B cell (primary cell): Measurements from ENCODE around the gene ACTR2. TPM values are rescaled to one million over a fixed set of nuclear protein-coding genes. Genes with fewer than 3 reads are reported as not detected.

ENCODE experiments used
- ATAC-seq: fragments of 200-7000 bp; cut with Tn5 transposase; one replicate; pipeline ENCODE4 v1.10.0; 2021; ENCODE audit warnings: low read depth, mild to moderate bottlenecking, moderate number of reproducible peaks, moderate library complexity
- CTCF ChIA-PET: fragments of 350-600 bp; sonication (Branson Sonifier 250); formaldehyde crosslinking; loops from one replicate; lab custom pipeline; 2021; ENCODE audit warnings: antibody characterized with exemption, inconsistent platforms; lab: Charles Lee
- POLR2A ChIA-PET: fragments of 350-600 bp; sonication (Branson Sonifier 250); formaldehyde crosslinking; loops from one replicate; lab custom pipeline; 2021; ENCODE audit warnings: antibody characterized with exemption; lab: Charles Lee
- DNase-seq: peaks from one replicate; pipeline ENCODE4 v3.0.0; 2013
- H2AFZ ChIP-seq: 2 replicates; pipeline ENCODE4 v1.6.1; 2012; ENCODE audit warnings: mild to moderate bottlenecking, low read depth, low read length; ENCODE audit not compliant: insufficient read depth, poor library complexity, severe bottlenecking
- H3K27ac ChIP-seq, 2 donors: 1 replicate in 1 of 2; 2 replicates in 1 of 2; pipeline ENCODE4 v1.5.1; 2012 to 2013; ENCODE audit warnings: low read length in 2 of 2, mild to moderate bottlenecking in 2 of 2, moderate library complexity in 1 of 2
- H3K27me3 ChIP-seq, 4 experiments: fragments of 200-600 bp in 1 of 4; sonication (generic) in 1 of 4; replicated peaks in 1 of 4; 1 replicate in 2 of 4; 2 replicates in 2 of 4; pipeline versions ENCODE4 v1.6.1 to v1.7.0; 2013 to 2016; ENCODE audit warnings: low read length in 3 of 4, mild to moderate bottlenecking in 2 of 4, mixed read lengths in 1 of 4, moderate library complexity in 1 of 4; ENCODE audit not compliant: insufficient read depth in 4 of 4, control insufficient read depth in 3 of 4; ENCODE audit errors: control extremely low read depth in 1 of 4
- H3K36me3 ChIP-seq, 2 experiments: replicated peaks in 1 of 2; 1 replicate in 1 of 2; 2 replicates in 1 of 2; pipeline versions ENCODE4 v1.6.1 to v1.7.1; 2013; ENCODE audit warnings: low read length in 1 of 2; ENCODE audit not compliant: insufficient read depth in 2 of 2, control insufficient read depth in 1 of 2; ENCODE audit errors: control extremely low read depth in 1 of 2, extremely low read depth in 1 of 2
- H3K4me1 ChIP-seq, 2 donors: fragments of 200-600 bp in 1 of 2; sonication (generic) in 1 of 2; 1 replicate in 1 of 2; 2 replicates in 1 of 2; pipeline versions ENCODE4 v1.5.1 to v1.6.1; 2013 to 2017; ENCODE audit warnings: low read length in 2 of 2; ENCODE audit not compliant: control insufficient read depth in 2 of 2, insufficient read depth in 2 of 2
- H3K4me2 ChIP-seq: replicated peaks from 2 replicates; pipeline ENCODE3; 2012; ENCODE audit warnings: mild to moderate bottlenecking, low read depth, low read length; ENCODE audit not compliant: poor library complexity, severe bottlenecking
- H3K4me3 ChIP-seq, 5 experiments: fragments of 200-600 bp in 1 of 5; sonication (generic) in 1 of 5; 1 replicate in 3 of 5; 2 replicates in 2 of 5; pipeline versions ENCODE4 v1.5.1 to v1.7.0; 2011 to 2016; ENCODE audit warnings: low read length in 4 of 5, mild to moderate bottlenecking in 4 of 5, low read depth in 2 of 5, control low read depth in 1 of 5, moderate library complexity in 1 of 5; ENCODE audit not compliant: insufficient read depth in 1 of 5; ENCODE audit errors: control extremely low read depth in 1 of 5, extremely low read depth in 1 of 5
- H3K79me2 ChIP-seq: fragments of 200-600 bp; sonication (generic); one replicate; pipeline ENCODE4 v1.6.0; 2016; ENCODE audit warnings: low read length; ENCODE audit not compliant: control insufficient read depth, insufficient read depth
- H3K9ac ChIP-seq: fragments of 200-600 bp; sonication (generic); 2 replicates; pipeline ENCODE4 v1.6.1; 2017; ENCODE audit warnings: mild to moderate bottlenecking, low read length, moderate library complexity
- H3K9me3 ChIP-seq, 3 donors: one replicate each; pipeline versions ENCODE4 v1.6.1 to v1.7.1; 2013; ENCODE audit warnings: low read length in 2 of 3; ENCODE audit not compliant: control insufficient read depth in 2 of 3, insufficient read depth in 1 of 3; ENCODE audit errors: control extremely low read depth in 1 of 3
- H4K20me1 ChIP-seq: 2 replicates; pipeline ENCODE4 v1.6.0; 2012; ENCODE audit warnings: mild to moderate bottlenecking, low read length; ENCODE audit not compliant: insufficient read depth, control insufficient read depth, poor library complexity, severe bottlenecking
- H3K27ac Mint-ChIP-seq: one replicate; pipeline ENCODE4 v1.8.0; 2021; ENCODE audit warnings: mixed read lengths
- H3K27me3 Mint-ChIP-seq: one replicate; pipeline ENCODE4 v1.8.0; 2021; ENCODE audit warnings: mixed read lengths
- H3K4me1 Mint-ChIP-seq: one replicate; pipeline ENCODE4 v1.8.0; 2021; ENCODE audit warnings: mixed read lengths
- H3K4me3 Mint-ChIP-seq: one replicate; pipeline ENCODE4 v1.8.0; 2021; ENCODE audit warnings: mixed read lengths
- H3K9me3 Mint-ChIP-seq: one replicate; pipeline ENCODE4 v1.8.0; 2022; ENCODE audit warnings: mixed read lengths; ENCODE audit not compliant: insufficient read depth
- EZH2 ChIP-seq: IDR thresholded peaks from 2 replicates; pipeline ENCODE4 v1.6.1; 2012; ENCODE audit warnings: borderline replicate concordance, low read depth, mild to moderate bottlenecking, moderate library complexity, low read length; ENCODE audit not compliant: insufficient read depth, poor library complexity, severe bottlenecking
- WGBS: methylation state at CpG from one replicate; pipeline ENCODE4 v1.1.5; 2013; ENCODE audit warnings: missing lambda C conversion rate; ENCODE audit not compliant: insufficient coverage; 5-methylcytosine and 5-hydroxymethylcytosine counted together
- intact Hi-C: fragments of 100-400 bp; cut with micrococcal nuclease; formaldehyde crosslinking; loops from one replicate; pipeline ENCODE4 v1.10.0; 2022
- polyA plus RNA-seq: library from polyadenylated mRNA; depleted of rRNA; stranded (reverse); fragments of >200 nt; gene quantifications from 2 replicates; pipeline ENCODE4 v1.2.3, GENCODE V29; 2012
- total RNA-seq, 2 donors: library from RNA; stranded (reverse); fragments of 120-200 nt in 1 of 2; gene quantifications; 1 replicate in 1 of 2; 2 replicates in 1 of 2; pipeline versions ENCODE4 v1.2.3 to v1.2.4, GENCODE V29; 2013 to 2022
- TF ChIP-seq, protein P1 (sequence below): fragments of 200-600 bp; IDR thresholded peaks from one replicate; pipeline ENCODE4 v1.8.0; 2022; ENCODE audit warnings: antibody characterized with exemption, mild to moderate bottlenecking

Gene ACTR2
- total and polyA plus RNA-seq, 2 donors (not counting 1 experiment from before 2014, with no cell fraction given) = 41.8 to 284 TPM

- CTCF ChIA-PET = interaction anchor here (0.8 to 2.5 kb wide), 3 partner anchors 10 to 89 kb away, joined by 3 to 9 read pairs (median 5); no protein-coding TSS in a partner anchor
- H3K27me3 Mint-ChIP-seq = no peaks in the 10 kb centered on the region
- Histone ChIP-seq H3K79me2 (no peaks in the 10 kb centered on the region), H4K20me1 (no peaks in the 10 kb centered on the region), H3K27ac (no peak overlapping the region), H3K36me3 (peaks cover 1 to 28% of the 10 kb centered on the region in 2 experiments), H3K4me3 (no peak overlapping the region), H3K27me3 (no peaks in the 10 kb centered on the region), H3K4me1 (peaks cover 6 to 10% of the 10 kb centered on the region in 2 donors), H3K9ac (no peak overlapping the region), H2AFZ (no peak overlapping the region), H3K9me3 (no peaks in the 10 kb centered on the region), H3K4me2 (no peak overlapping the region)
- no peak for DNase-seq
- peaks cover 9% of the 10 kb centered on the region for H3K4me1 Mint-ChIP-seq
- H3K9me3 Mint-ChIP-seq = no peaks in the 10 kb centered on the region
- TF ChIP-seq, protein P1, sequence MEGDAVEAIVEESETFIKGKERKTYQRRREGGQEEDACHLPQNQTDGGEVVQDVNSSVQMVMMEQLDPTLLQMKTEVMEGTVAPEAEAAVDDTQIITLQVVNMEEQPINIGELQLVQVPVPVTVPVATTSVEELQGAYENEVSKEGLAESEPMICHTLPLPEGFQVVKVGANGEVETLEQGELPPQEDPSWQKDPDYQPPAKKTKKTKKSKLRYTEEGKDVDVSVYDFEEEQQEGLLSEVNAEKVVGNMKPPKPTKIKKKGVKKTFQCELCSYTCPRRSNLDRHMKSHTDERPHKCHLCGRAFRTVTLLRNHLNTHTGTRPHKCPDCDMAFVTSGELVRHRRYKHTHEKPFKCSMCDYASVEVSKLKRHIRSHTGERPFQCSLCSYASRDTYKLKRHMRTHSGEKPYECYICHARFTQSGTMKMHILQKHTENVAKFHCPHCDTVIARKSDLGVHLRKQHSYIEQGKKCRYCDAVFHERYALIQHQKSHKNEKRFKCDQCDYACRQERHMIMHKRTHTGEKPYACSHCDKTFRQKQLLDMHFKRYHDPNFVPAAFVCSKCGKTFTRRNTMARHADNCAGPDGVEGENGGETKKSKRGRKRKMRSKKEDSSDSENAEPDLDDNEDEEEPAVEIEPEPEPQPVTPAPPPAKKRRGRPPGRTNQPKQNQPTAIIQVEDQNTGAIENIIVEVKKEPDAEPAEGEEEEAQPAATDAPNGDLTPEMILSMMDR = no peak
- TF ChIP-seq EZH2 = no peak
- WGBS = 90% methylated on average over 2 of the region's 4 CpGs
- POLR2A ChIA-PET = no interaction called here
- intact Hi-C loops = loop anchor here (10.0 kb wide), 1 partner anchor 119 kb away; no protein-coding TSS in a partner anchor
- ATAC-seq = no peak
- no peak overlapping the region for H3K4me3 Mint-ChIP-seq
- no peak overlapping the region for H3K27ac Mint-ChIP-seq
These were observed 47.7 kb downstream of the ACTR2 start for GRCh38 chr2:65275141-65275915.

DNA sequence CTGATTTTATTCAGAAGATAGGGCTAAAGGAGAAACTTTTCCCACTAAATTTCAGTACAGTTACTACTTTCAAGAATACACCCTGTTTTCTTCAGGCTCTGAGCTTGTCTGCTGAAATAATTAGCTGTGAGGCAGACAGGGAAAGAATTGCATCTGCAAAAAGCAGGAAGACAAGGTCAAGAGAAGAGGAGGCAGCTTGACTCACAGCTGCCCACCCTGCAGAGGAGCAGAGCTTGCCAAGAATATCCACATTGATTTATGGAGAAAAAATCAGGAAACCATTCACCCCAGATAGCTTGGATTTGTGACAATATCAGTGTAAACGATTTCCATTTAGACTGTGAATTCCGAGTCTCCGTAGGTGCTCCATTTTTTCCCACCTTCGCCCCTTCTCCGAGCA lies 49.0 kb downstream of the ACTR2 start:
- Histone ChIP-seq H4K20me1 (no peaks in the 10 kb centered on the region), H3K79me2 (no peaks in the 10 kb centered on the region), H3K27me3 (no peaks in the 10 kb centered on the region), H3K4me2 (no peak overlapping the region), H3K4me1 (peaks cover 6 to 10% of the 10 kb centered on the region in 2 donors), H3K4me3 (no peak overlapping the region), H3K36me3 (peaks cover 1 to 18% of the 10 kb centered on the region in 2 experiments), H3K9me3 (no peaks in the 10 kb centered on the region), H2AFZ (no peak overlapping the region), H3K9ac (no peak overlapping the region), H3K27ac (no peak overlapping the region)
- POLR2A ChIA-PET = no interaction called here
- ATAC-seq = no peak
- intact Hi-C loops = loop anchor here (10.0 kb wide), 1 partner anchor 118 kb away; no protein-coding TSS in a partner anchor
- no peak for DNase-seq
- Mint-ChIP-seq H3K9me3 (no peaks in the 10 kb centered on the region), H3K4me3 (no peak overlapping the region), H3K4me1 (peaks cover 9% of the 10 kb centered on the region), H3K27me3 (no peaks in the 10 kb centered on the region), H3K27ac (no peak overlapping the region)
- CTCF ChIA-PET = interaction anchor here (1.3 to 2.5 kb wide), 3 partner anchors 11 to 301 kb away, joined by 3 to 9 read pairs (median 5); no protein-coding TSS in a partner anchor
- TF ChIP-seq EZH2 = no peak
- TF ChIP-seq, protein P1 = no peak
- 98% methylated on average over 5 of the region's 5 CpGs for WGBS
